GM06990 (cell line): ENCODE measurements around the gene ANO4.
"Not testable (repeated sequence)": the region's sequence is repeated elsewhere in the genome, so short reads cannot be mapped to it uniquely, and the experiment has no call there.

Experiments used
- DNase-seq: peaks from one replicate; pipeline ENCODE4 v3.0.0-alpha.2; 2011; ENCODE audit not compliant: insufficient read length; ENCODE audit errors: extremely low read depth
- H3K27me3 ChIP-seq: replicated peaks from 2 replicates; pipeline ENCODE4 v1.6.0; 2011; ENCODE audit warnings: low read length; ENCODE audit not compliant: control insufficient read depth, insufficient read depth
- H3K36me3 ChIP-seq: 2 replicates; pipeline ENCODE4 v1.5.1; 2011; ENCODE audit warnings: low read length; ENCODE audit not compliant: control insufficient read depth, insufficient read depth
- H3K4me3 ChIP-seq: replicated peaks from 2 replicates; pipeline ENCODE4 v1.5.1; 2011; ENCODE audit warnings: low read depth, mild to moderate bottlenecking, control low read depth, low read length
- TF ChIP-seq, protein P1 (sequence below): IDR thresholded peaks from 2 replicates; pipeline ENCODE4 v1.5.1; 2011; ENCODE audit warnings: low read length, control low read depth, mild to moderate bottlenecking, inconsistent platforms; ENCODE audit not compliant: insufficient read depth, poor library complexity, severe bottlenecking

The ANO4 gene

DNA sequence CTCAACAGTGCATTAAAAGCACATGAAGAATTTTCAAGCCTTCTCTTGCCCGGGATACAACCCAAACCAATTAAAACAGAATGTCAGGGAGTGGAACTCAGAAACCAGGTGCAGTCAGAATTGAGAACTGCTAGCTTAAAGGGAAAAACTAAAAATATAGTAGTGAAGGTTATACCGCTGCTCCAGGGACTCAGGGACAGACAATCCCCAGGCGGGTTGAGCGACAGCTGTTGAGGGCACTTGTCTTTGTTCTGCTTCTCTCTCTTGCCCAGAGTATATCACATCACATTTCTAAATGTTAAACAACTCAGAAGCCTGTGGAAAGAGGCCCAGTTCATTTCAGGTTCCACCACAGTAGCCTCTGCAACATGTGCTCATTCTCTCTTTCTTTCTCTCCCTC is 322.3 kb downstream of the ANO4 start:
- no peak overlapping the region for H3K4me3 ChIP-seq

DNA sequence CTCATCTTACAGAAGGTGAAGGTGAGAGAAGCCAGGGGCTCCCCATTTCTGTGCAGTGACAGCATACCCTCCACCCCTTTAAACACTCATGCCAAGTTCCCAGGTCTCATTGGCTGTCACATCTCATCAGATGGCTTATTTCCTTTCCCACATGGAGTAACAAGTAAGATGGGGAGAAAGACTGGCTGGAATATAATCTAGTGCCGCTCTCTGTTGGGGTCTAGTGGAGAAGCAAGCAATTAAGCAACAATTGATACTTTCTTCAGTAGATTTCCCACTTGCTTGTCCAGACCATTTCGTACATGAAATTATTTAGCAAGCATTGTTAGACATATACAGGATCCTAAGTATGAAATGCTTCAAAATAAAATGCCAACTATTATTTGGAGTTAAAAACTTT is 323.3 kb downstream of the ANO4 start:
- no peaks in the 10 kb centered on the region for H3K27me3 ChIP-seq
- H3K36me3 ChIP-seq: no peaks in the 10 kb centered on the region
- TF ChIP-seq, protein P1, sequence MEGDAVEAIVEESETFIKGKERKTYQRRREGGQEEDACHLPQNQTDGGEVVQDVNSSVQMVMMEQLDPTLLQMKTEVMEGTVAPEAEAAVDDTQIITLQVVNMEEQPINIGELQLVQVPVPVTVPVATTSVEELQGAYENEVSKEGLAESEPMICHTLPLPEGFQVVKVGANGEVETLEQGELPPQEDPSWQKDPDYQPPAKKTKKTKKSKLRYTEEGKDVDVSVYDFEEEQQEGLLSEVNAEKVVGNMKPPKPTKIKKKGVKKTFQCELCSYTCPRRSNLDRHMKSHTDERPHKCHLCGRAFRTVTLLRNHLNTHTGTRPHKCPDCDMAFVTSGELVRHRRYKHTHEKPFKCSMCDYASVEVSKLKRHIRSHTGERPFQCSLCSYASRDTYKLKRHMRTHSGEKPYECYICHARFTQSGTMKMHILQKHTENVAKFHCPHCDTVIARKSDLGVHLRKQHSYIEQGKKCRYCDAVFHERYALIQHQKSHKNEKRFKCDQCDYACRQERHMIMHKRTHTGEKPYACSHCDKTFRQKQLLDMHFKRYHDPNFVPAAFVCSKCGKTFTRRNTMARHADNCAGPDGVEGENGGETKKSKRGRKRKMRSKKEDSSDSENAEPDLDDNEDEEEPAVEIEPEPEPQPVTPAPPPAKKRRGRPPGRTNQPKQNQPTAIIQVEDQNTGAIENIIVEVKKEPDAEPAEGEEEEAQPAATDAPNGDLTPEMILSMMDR: no peak
- no peak overlapping the region for H3K4me3 ChIP-seq
- DNase-seq: no peak

More for the DNA sequence above, 322.3 kb downstream of the ANO4 start:
- no peaks in the 10 kb centered on the region for H3K27me3 ChIP-seq
- TF ChIP-seq, protein P1: no peak
- no peak for DNase-seq
- no peaks in the 10 kb centered on the region for H3K36me3 ChIP-seq

DNA sequence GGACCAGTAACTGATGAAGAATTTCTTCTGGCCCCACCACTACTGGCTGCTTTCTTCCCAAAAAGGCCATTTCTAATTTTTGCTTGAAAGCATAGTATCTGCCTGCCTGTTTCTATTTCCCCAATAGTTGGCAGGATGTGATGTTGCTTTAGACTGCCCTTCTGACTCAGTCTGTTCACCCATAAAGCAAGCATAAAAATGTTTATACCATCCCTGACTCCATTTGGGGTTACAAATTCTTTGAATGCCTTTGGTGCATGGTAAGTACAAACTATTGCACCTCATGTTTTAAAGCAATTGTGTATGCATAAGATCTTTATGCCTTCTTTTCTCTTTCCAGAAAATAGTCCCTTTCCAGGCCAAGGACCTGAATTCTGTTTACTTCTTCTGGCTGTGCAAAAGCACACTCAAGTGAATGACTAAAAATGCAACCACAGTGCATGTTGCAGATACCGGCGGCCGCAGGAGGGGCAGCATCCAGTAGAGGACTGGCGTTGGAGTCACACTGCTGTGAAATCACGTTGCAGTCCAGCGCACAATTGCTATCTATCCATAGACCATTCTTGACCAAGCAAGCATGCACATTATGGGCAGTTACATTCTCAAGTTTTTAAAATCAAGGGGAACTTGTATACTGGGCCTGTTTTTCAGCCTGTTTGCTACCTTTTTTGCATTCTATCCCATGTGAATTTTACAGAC is 333.1 kb downstream of the ANO4 start:
- TF ChIP-seq, protein P1: no peak
- H3K27me3 ChIP-seq: no peaks in the 10 kb centered on the region
- no peaks in the 10 kb centered on the region for H3K36me3 ChIP-seq
- DNase-seq: no peak
- no peak overlapping the region for H3K4me3 ChIP-seq

DNA sequence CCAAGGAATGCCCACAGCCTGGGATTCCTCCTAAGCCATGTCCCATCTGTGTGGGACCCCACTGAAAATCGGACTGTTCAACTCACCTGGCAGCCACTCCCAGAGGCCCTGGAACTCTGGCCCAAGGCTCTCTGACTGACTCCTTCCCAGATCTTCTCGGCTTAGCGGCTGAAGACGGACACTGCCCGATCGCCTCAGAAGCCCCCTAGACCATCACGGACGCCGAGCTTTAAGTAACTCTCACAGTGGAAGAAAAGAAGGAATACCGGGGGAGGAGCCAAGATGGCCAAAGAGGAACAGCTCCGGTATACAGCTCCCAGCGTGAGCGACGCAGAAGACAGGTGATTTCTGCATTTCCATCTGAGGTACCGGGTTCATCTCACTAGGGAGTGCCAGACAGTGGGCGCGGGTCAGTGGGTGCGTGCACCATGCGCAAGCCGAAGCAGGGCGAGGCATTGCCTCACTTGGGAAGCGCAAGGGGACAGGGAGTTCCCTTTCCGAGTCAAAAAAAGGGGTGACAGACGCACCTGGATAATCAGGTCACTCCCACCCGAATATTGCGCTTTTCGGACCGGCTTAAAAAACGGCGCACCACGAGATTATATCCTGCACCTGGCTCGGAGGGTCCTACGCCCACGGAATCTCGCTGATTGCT is 351.3 kb downstream of the ANO4 start:
- DNase-seq, H3K4me3 ChIP-seq, H3K36me3 ChIP-seq, H3K27me3 ChIP-seq: not testable (repeated sequence)

DNA sequence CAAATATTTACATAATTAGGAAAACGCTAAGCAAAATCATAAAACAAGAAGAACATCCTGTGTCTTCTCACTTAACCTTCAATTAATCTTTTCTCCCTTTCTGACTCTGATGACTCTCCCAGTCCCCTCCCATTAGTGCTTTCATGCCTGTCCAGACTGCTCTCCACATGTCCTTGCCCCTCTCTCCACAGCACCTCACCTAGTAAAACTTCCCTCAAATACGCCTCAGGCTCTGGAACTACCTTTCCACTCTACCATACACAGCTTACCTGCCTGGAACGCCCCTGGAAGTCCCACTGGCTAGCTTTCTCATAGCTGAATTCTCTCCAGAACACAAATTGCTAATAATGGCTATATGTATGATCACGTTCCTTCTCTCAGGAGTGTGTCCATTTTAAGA is 370.7 kb downstream of the ANO4 start:
- H3K36me3 ChIP-seq: no peaks in the 10 kb centered on the region
- TF ChIP-seq, protein P1: no peak

DNA sequence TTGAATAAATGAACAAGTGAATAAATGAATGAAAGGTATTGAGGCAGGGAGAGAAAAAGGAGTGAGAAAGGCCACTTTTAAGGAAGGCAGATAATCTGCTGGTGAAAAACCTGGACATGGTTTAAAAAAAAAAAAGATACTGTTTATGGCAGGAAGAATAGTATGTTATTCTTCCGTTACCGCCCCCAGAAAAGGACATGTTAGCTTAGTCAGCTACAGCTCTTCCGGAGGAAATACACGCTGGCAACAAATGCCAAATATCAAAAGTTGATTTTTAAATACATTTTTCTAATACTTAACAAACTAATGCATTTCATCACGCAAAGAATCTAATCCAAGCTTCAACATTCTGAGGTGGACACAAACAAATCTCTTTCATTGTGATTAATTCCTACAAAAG is 372.3 kb downstream of the ANO4 start:
- Histone ChIP-seq H3K27me3 (no peaks in the 10 kb centered on the region; the same call in 1 of the 2 replicates), H3K4me3 (no peak overlapping the region), H3K36me3 (no peaks in the 10 kb centered on the region)
- DNase-seq: no peak
- TF ChIP-seq, protein P1: no peak

More for the DNA sequence above, 370.7 kb downstream of the ANO4 start:
- no peak for DNase-seq
- Histone ChIP-seq H3K27me3 (no peaks in the 10 kb centered on the region; the same call in 1 of the 2 replicates), H3K4me3 (no peak overlapping the region)
